Activated effector memory CD4-positive, alpha-beta T cell treated with Interleukin-2 at 50 U/mL for 16 hours (primary cell): Measurements from ENCODE around the gene PELI1.
A peak's percentile ranks its signal among the peaks of the same experiment; 100 is the strongest.

Experiments used
- DNase-seq: peaks from one replicate; pipeline ENCODE4 v3.0.0-alpha.2; 2020

Gene PELI1

GRCh38 chr2:64153811-64154210 is 9.6 kb upstream of the PELI1 start:
- no peak for DNase-seq

- no peak for DNase-seq
Measured at GRCh38 chr2:64151476-64151875, 7.3 kb upstream of the PELI1 start.

GRCh38 chr2:64145714-64146113 is 1.5 kb upstream of the PELI1 start:
- DNase-seq = no peak

- no peak for DNase-seq
Measured at GRCh38 chr2:64145119-64145518, 899 bp upstream of the PELI1 start.

- peak; percentile 24 for DNase-seq
Measured at GRCh38 chr2:64143169-64144056, 807 bp downstream of the PELI1 start.

GRCh38 chr2:64142741-64143168 is 1.5 kb downstream of the PELI1 start:
- no peak for DNase-seq

GRCh38 chr2:64141674-64142405 is 2.4 kb downstream of the PELI1 start:
- no peak for DNase-seq

- no peak for DNase-seq
Measured at GRCh38 chr2:64140665-64141200, 3.5 kb downstream of the PELI1 start.

GRCh38 chr2:64139956-64140355 is 4.3 kb downstream of the PELI1 start:
- DNase-seq = no peak

GRCh38 chr2:64137996-64138395 is 6.2 kb downstream of the PELI1 start:
- DNase-seq = no peak

GRCh38 chr2:64137567-64137966 is 6.7 kb downstream of the PELI1 start:
- no peak for DNase-seq

- DNase-seq = no peak
Measured at GRCh38 chr2:64135421-64135820, 8.8 kb downstream of the PELI1 start.

GRCh38 chr2:64134813-64135212 is 9.4 kb downstream of the PELI1 start:
- DNase-seq = no peak

GRCh38 chr2:64133828-64134227 is 10.4 kb downstream of the PELI1 start:
- no peak for DNase-seq

GRCh38 chr2:64133354-64133753 is 10.9 kb downstream of the PELI1 start:
- DNase-seq = no peak

- DNase-seq = no peak
Measured at GRCh38 chr2:64130333-64130732, 13.9 kb downstream of the PELI1 start.

GRCh38 chr2:64128943-64129391 is 15.3 kb downstream of the PELI1 start:
- no peak for DNase-seq

- no peak for DNase-seq
Measured at GRCh38 chr2:64128406-64128805, 15.8 kb downstream of the PELI1 start.

- no peak for DNase-seq
Measured at GRCh38 chr2:64127119-64127518, 17.1 kb downstream of the PELI1 start.

- no peak for DNase-seq
Measured at GRCh38 chr2:64126601-64127000, 17.6 kb downstream of the PELI1 start.

GRCh38 chr2:64124571-64124970 is 19.6 kb downstream of the PELI1 start:
- DNase-seq = no peak

GRCh38 chr2:64124168-64124567 is 20.1 kb downstream of the PELI1 start:
- no peak for DNase-seq

GRCh38 chr2:64123740-64124139 is 20.5 kb downstream of the PELI1 start:
- no peak for DNase-seq

- DNase-seq = no peak
Measured at GRCh38 chr2:64122358-64122757, 21.9 kb downstream of the PELI1 start.
